D341Med (cell line): ENCODE measurements around the gene CYP3A7.
"Not testable (repeated sequence)": the region's sequence is repeated elsewhere in the genome, so short reads cannot be mapped to it uniquely, and the experiment has no call there.

Experiments
- DNase-seq: peaks from one replicate; pipeline ENCODE4 v3.0.0; 2012; ENCODE audit warnings: low spot score

The CYP3A7 gene

DNA sequence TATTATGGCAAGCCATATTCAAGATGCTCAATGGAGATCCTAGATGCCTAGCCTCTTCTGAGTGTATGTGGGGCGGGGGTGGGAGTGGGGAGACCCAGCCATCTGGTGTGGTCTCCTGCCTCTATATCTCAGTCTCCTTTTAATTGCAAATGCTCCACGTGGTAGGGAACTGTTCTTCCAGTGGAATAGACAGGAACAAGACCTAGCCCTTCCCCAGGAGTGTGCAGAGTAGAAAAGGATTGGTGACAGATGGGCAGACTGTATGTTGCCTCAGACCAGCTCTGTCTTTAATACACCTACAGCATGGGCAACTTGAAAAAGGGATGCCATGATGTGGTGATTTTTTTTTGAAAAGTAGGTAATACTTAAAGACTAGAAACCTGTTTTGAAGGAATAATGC is 67.8 kb downstream of the CYP3A7 start:
- no peak for DNase-seq

DNA sequence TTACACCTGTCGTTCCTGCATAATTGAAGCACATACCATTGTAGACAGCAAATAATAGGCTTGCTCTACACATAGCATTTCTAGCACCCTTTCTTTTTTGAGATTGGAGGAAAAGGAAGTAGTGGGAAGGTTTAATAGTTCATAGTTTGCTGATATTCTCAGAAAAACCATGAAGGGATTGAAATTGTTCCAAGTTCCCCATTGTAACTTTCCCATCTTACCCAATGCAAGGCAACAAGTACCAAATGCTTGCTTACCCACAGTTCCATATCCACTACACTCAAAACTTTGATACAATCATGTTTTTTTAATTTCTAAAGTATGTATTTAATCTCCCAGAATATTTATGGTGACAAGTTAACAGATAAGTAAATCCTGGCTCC is 69.0 kb downstream of the CYP3A7 start:
- no peak for DNase-seq

DNA sequence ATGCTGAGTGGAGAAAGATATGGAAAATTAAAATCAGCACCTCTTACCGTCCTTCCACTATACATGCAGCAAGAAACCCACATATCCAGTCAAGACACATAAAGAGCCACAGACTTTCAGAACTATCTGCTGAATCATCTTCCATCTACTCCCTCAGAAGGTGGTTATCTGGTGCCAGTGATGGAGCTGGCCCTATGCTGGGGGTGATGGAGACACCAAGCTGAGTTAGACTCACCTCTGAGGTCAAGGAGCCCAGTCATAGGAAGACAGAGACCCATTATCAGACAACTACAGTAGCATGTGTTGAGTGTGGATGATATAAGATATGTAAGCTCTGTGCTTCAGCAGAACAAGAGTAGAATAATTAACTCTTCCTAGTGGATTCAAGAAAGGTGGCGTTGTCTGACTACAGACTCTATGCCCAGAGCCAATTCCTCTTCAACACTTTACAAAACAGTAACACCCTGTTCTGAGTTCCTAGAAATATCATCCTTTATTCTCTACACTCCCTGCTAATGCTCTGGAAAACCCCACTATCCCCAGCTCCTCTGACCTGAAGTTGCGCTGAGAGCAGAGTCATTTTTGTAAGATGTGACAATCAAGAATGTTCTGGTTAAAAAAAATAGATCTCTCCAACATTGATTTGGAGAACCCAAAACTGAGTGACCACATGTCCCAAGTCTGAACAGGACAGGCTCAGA is 69.5 kb downstream of the CYP3A7 start:
- DNase-seq = no peak

DNA sequence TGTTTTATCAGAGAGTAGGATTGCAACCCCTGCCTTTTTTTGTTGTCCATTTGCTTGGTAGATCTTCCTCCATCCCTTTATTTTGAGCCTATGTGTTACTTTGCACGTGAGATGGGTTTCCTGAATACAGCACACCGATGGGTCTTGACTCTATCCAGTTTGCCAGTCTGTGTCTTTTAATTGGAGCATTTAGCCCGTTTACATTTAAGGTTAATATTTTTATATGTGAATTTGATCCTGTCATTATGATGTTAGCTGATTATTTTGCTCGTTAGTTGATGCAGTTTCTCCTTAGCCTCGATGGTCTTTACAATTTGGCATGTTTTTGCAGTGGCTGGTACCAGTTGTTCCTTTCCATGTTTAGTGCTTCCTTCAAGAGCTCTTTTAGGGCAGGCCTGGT is 77.1 kb downstream of the CYP3A7 start:
- DNase-seq = not testable (repeated sequence)
